H9 (cell line): ENCODE measurements around the gene GPHA2. TPM values are rescaled to one million over a fixed set of nuclear protein-coding genes. Genes with fewer than 3 reads are reported as not detected.
A peak's percentile ranks its signal among the peaks of the same experiment; 100 is the strongest.

Source experiments
- DNase-seq: peaks from one replicate; pipeline ENCODE4 v3.0.0-alpha.2; 2017
- H2AFZ ChIP-seq: one replicate; pipeline ENCODE4 v1.6.1; 2013; ENCODE audit warnings: mild to moderate bottlenecking, low read length, control low read depth, moderate library complexity
- H2AK5ac ChIP-seq: 2 replicates; pipeline ENCODE4 v1.6.1; 2013; ENCODE audit warnings: low read length, control low read depth, mixed read lengths; ENCODE audit not compliant: insufficient read length
- H2BK120ac ChIP-seq: one replicate; pipeline ENCODE4 v1.6.1; 2013; ENCODE audit warnings: low read depth, mild to moderate bottlenecking, low read length, control low read depth, inconsistent platforms; ENCODE audit not compliant: poor library complexity, severe bottlenecking
- H2BK12ac ChIP-seq: 2 replicates; pipeline ENCODE4 v1.6.1; 2013; ENCODE audit warnings: low read length, control low read depth, mixed read lengths, low read depth; ENCODE audit not compliant: insufficient read length
- H2BK15ac ChIP-seq: 2 replicates; pipeline ENCODE4 v1.6.1; 2013; ENCODE audit warnings: low read depth, low read length, control low read depth
- H2BK20ac ChIP-seq: one replicate; pipeline ENCODE4 v1.6.1; 2013; ENCODE audit warnings: low read depth, mild to moderate bottlenecking, low read length, control low read depth, inconsistent platforms; ENCODE audit not compliant: poor library complexity, severe bottlenecking
- H2BK5ac ChIP-seq: 2 replicates; pipeline ENCODE4 v1.6.1; 2013; ENCODE audit warnings: low read length, control low read depth, mixed read lengths; ENCODE audit not compliant: insufficient read length
- H3K14ac ChIP-seq: 2 replicates; pipeline ENCODE4 v1.6.1; 2013; ENCODE audit warnings: low read length, control low read depth; ENCODE audit not compliant: insufficient read depth
- H3K18ac ChIP-seq: 2 replicates; pipeline ENCODE4 v1.6.1; 2013; ENCODE audit warnings: low read depth, mild to moderate bottlenecking, mixed read lengths, low read length, control low read depth; ENCODE audit not compliant: insufficient read length
- H3K23ac ChIP-seq: 2 replicates; pipeline ENCODE4 v1.6.1; 2013; ENCODE audit warnings: low read length, control low read depth, mixed read lengths, low read depth; ENCODE audit not compliant: insufficient read length
- H3K23me2 ChIP-seq: 2 replicates; pipeline ENCODE4 v1.6.1; 2013; ENCODE audit warnings: low read depth, mild to moderate bottlenecking, mixed read lengths, low read length, control low read depth; ENCODE audit not compliant: insufficient read length, poor library complexity, severe bottlenecking
- H3K27ac ChIP-seq: 2 replicates; pipeline ENCODE4 v1.5.1; 2013; ENCODE audit warnings: low read length, control low read depth, mixed read lengths, low read depth; ENCODE audit not compliant: insufficient read length
- H3K27me3 ChIP-seq: 2 replicates; pipeline ENCODE4 v1.6.1; 2013; ENCODE audit warnings: low read length, control low read depth, inconsistent platforms; ENCODE audit not compliant: insufficient read depth
- H3K4ac ChIP-seq: 2 replicates; pipeline ENCODE4 v1.6.1; 2013; ENCODE audit warnings: low read depth, mild to moderate bottlenecking, control low read depth, inconsistent platforms, low read length, moderate library complexity
- H3K4me1 ChIP-seq: 2 replicates; pipeline ENCODE4 v1.6.1; 2013; ENCODE audit warnings: low read length, control low read depth, inconsistent platforms; ENCODE audit not compliant: insufficient read depth
- H3K4me2 ChIP-seq: 2 replicates; pipeline ENCODE4 v1.6.1; 2013; ENCODE audit warnings: low read length, control low read depth, mixed read lengths; ENCODE audit not compliant: insufficient read length, insufficient read depth
- H3K56ac ChIP-seq: 2 replicates; pipeline ENCODE4 v1.6.1; 2013; ENCODE audit warnings: low read depth, mild to moderate bottlenecking, mixed read lengths, low read length, control low read depth; ENCODE audit not compliant: insufficient read length
- H3K79me1 ChIP-seq: 2 replicates; pipeline ENCODE4 v1.6.1; 2013; ENCODE audit warnings: low read depth, mild to moderate bottlenecking, moderate library complexity, low read length, control low read depth, inconsistent platforms; ENCODE audit not compliant: insufficient read depth, poor library complexity, severe bottlenecking
- H3K79me2 ChIP-seq: 2 replicates; pipeline ENCODE4 v1.6.1; 2013; ENCODE audit warnings: low read length, control low read depth, inconsistent platforms; ENCODE audit not compliant: insufficient read depth
- H3K9ac ChIP-seq: 2 replicates; pipeline ENCODE4 v1.6.1; 2013; ENCODE audit warnings: low read length, control low read depth, mixed read lengths; ENCODE audit not compliant: insufficient read length; ENCODE audit errors: extremely low read depth
- H3K9me3 ChIP-seq: one replicate; pipeline ENCODE4 v1.6.1; 2013; ENCODE audit warnings: low read depth, low read length, inconsistent platforms; ENCODE audit not compliant: control insufficient read depth
- H3T11ph ChIP-seq: one replicate; pipeline ENCODE4 v1.6.1; 2013; ENCODE audit warnings: mild to moderate bottlenecking, low read length, control low read depth, inconsistent platforms
- H4K20me1 ChIP-seq: one replicate; pipeline ENCODE4 v1.6.1; 2013; ENCODE audit not compliant: control insufficient read depth, insufficient read length, insufficient read depth
- H4K5ac ChIP-seq: 2 replicates; pipeline ENCODE4 v1.6.1; 2013; ENCODE audit warnings: low read depth, mild to moderate bottlenecking, mixed read lengths, low read length, control low read depth; ENCODE audit not compliant: insufficient read length
- H4K8ac ChIP-seq: replicated peaks from 2 replicates; pipeline ENCODE4 v1.6.1; 2013; ENCODE audit warnings: low read length, control low read depth, mixed read lengths, low read depth; ENCODE audit not compliant: insufficient read length
- H4K91ac ChIP-seq: 2 replicates; pipeline ENCODE4 v1.6.1; 2013; ENCODE audit warnings: low read depth, mild to moderate bottlenecking, moderate library complexity, mixed read lengths, low read length, control low read depth; ENCODE audit not compliant: insufficient read length
- H3K27ac Mint-ChIP-seq, 3 experiments: 2 replicates in 2 of 3; 3 replicates in 1 of 3; pipeline ENCODE4 v1.8.0; 2020 to 2021; ENCODE audit warnings: mixed read lengths in 3 of 3, mild to moderate bottlenecking in 1 of 3, moderate library complexity in 1 of 3
- H3K27me3 Mint-ChIP-seq: 2 replicates; pipeline ENCODE4 v1.8.0; 2021; ENCODE audit warnings: low read depth, mild to moderate bottlenecking, moderate library complexity, mixed read lengths
- H3K36me3 Mint-ChIP-seq, 3 experiments: 2 replicates in 2 of 3; 3 replicates in 1 of 3; pipeline ENCODE4 v1.8.0; 2020 to 2021; ENCODE audit warnings: low read depth in 3 of 3, mixed read lengths in 3 of 3; ENCODE audit not compliant: insufficient read depth in 1 of 3
- H3K4me1 Mint-ChIP-seq, 2 experiments: 2 replicates each; pipeline ENCODE4 v1.8.0; 2020; ENCODE audit warnings: mixed read lengths in 2 of 2
- H3K4me3 Mint-ChIP-seq, 2 experiments: 2 replicates in 1 of 2; 3 replicates in 1 of 2; pipeline ENCODE4 v1.8.0; 2020 to 2021; ENCODE audit warnings: mild to moderate bottlenecking in 2 of 2, mixed read lengths in 2 of 2, moderate library complexity in 1 of 2
- H3K9me3 Mint-ChIP-seq, 2 experiments: 2 replicates in 1 of 2; 3 replicates in 1 of 2; pipeline ENCODE4 v1.8.0; 2020; ENCODE audit warnings: mild to moderate bottlenecking in 2 of 2, mixed read lengths in 2 of 2, moderate library complexity in 1 of 2
- CTCF ChIP-seq: fragments of 200-600 bp; sonication (generic); conservative IDR thresholded peaks from 3 replicates; pipeline ENCODE4 v1.8.0; 2021; ENCODE audit warnings: antibody characterized with exemption, mild to moderate bottlenecking
- WGBS: extraction: QIAGEN DNeasy Blood & Tissue Kit; methylation state at CpG from one replicate; pipeline ENCODE4 v1.1.7; 2013; ENCODE audit warnings: missing lambda C conversion rate, low lambda C conversion rate, mixed read lengths; ENCODE audit not compliant: insufficient read length; ENCODE audit errors: extremely low coverage; 5-methylcytosine and 5-hydroxymethylcytosine counted together
- total RNA-seq: library from RNA; stranded (reverse); gene quantifications from 2 replicates; pipeline ENCODE4 v1.2.1, GENCODE V29; 2021

Gene GPHA2
- total RNA-seq, 1 experiment from 2014 or later, result 2.1 TPM

DNA sequence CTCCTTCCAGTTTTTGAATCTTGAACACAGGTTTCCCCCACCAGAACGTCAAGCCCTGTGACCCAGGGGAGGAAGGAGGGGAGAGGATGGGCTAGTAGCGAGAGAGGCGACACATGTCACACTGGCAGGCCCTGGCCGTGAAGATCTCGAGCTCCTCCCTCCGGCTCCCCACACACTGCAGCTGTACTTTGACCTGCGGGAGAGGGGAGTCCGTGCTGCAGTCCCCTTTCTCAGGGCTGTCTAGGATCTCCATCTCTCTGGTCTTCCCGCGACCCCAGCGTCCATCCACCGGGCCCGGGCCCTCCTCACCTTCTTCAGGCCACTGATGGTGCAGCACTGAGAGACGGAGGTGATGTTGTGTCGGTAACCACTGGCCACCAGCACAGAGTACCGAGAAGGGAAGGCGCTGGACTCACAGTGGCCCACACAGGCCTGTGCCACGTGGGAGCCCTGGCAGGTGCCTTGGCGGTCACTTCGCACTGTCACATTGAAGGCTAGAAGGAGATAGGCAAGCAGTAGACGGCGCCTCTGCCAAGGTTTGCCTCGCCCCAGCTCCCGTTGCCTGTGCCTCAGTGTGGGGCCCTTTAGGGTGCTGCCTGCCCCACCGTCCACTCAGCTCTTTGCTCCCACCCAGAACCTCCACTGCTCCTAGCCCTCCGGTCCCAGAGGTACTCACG, 873 bp downstream of the GPHA2 start:
- no peak overlapping the region for H3K23ac ChIP-seq
- H3K56ac ChIP-seq, result no peak overlapping the region
- H3K4me1 ChIP-seq, result peaks cover 7% of the 10 kb centered on the region; the same call in 1 of the 2 replicates
- no peak overlapping the region for H2BK15ac ChIP-seq
- no peak overlapping the region; a peak in 1 of 7 replicates for H3K27ac Mint-ChIP-seq
- no peak for TF ChIP-seq CTCF
- H3K79me1 ChIP-seq, result no peaks in the 10 kb centered on the region
- H2BK12ac ChIP-seq, result no peak overlapping the region
- no CpG with 5 or more reads among the region's 27 CpGs for WGBS
- H3K4ac ChIP-seq, result no peak overlapping the region
- H2BK5ac ChIP-seq, result no peak overlapping the region
- H3K23me2 ChIP-seq, result peaks cover 4% of the 10 kb centered on the region
- no peaks in the 10 kb centered on the region for H4K20me1 ChIP-seq
- H2AFZ ChIP-seq, result no peak overlapping the region
- H3K9ac ChIP-seq, result no peak overlapping the region
- no peak overlapping the region for H4K91ac ChIP-seq
- no peak overlapping the region for H4K5ac ChIP-seq
- H4K8ac ChIP-seq, result no peak overlapping the region
- H3K27me3 Mint-ChIP-seq, result peaks cover 9% of the 10 kb centered on the region
- no peak overlapping the region for H2BK120ac ChIP-seq
- H2BK20ac ChIP-seq, result no peak overlapping the region
- H3K36me3 Mint-ChIP-seq, result peaks cover 0 to 4% (median 0%) of the 10 kb centered on the region in 3 experiments; a peak in 2 of 7 replicates
- no peaks in the 10 kb centered on the region for H3K79me2 ChIP-seq
- H3K18ac ChIP-seq, result no peak overlapping the region
- H3K4me2 ChIP-seq, result no peak overlapping the region
- H2AK5ac ChIP-seq, result no peak overlapping the region
- no peak overlapping the region for H3T11ph ChIP-seq
- no peak overlapping the region for H3K27ac ChIP-seq
- DNase-seq, result peak; percentile 41
- no peaks in the 10 kb centered on the region for H3K27me3 ChIP-seq
- H3K9me3 Mint-ChIP-seq, result no peaks in the 10 kb centered on the region
- H3K9me3 ChIP-seq, result no peaks in the 10 kb centered on the region
- H3K4me3 Mint-ChIP-seq, result 0 out of 5 replicates have a peak overlapping the region, but pooled peaks of 1 of the 2 experiments have one; percentile 42
- no peak overlapping the region for H3K14ac ChIP-seq
- H3K4me1 Mint-ChIP-seq, result peaks cover 21 to 51% of the 10 kb centered on the region in 2 experiments
